Erythroblast (primary cell): ENCODE results near the gene SREK1IP1.

Experiments
- GATA1 ChIP-seq: IDR thresholded peaks from 2 replicates; pipeline ENCODE4 v1.6.1; 2011; ENCODE audit warnings: low read depth, mild to moderate bottlenecking, control low read depth, low read length, moderate library complexity
- POLR2A ChIP-seq: IDR thresholded peaks from 2 replicates; pipeline ENCODE4 v1.6.1; 2011; ENCODE audit warnings: mild to moderate bottlenecking, low read length

GRCh38 chr5:64792469-64792868 is 24.0 kb upstream of the SREK1IP1 start:
- no peak for TF ChIP-seq POLR2A
- no peak for TF ChIP-seq GATA1
